Measurements from ENCODE around the gene CLCN3.

GRCh38 chr4:169644802-169645201 is 24.4 kb downstream of the CLCN3 start:
- TF ChIP-seq CTCF (IDR thresholded peaks at IDR 0.05) (no peak), POLR2AphosphoS5 (IDR thresholded peaks at IDR 0.05) (no peak), POLR2A (IDR thresholded peaks at IDR 0.05) (no peak), EP300 (IDR thresholded peaks at IDR 0.05) (no peak)
